T-helper 17 cell (primary cell): ENCODE results near the gene KCTD8. TPM values are rescaled to one million over a fixed set of nuclear protein-coding genes. Genes with fewer than 3 reads are reported as not detected.
"Not testable (repeated sequence)": the region's sequence is repeated elsewhere in the genome, so short reads cannot be mapped to it uniquely, and the experiment has no call there.

Experiments used
- ATAC-seq: fragments of 150-1000 bp; cut with Tn5 transposase; 2 replicates; pipeline ENCODE4 v1.10.0; 2021; ENCODE audit warnings: mild to moderate bottlenecking, moderate library complexity
- DNase-seq, 3 donors: peaks; one replicate each; pipeline versions ENCODE4 v3.0.0 to v3.0.0-alpha.2; 2020 to 2021
- H3K9me3 ChIP-seq: one replicate; pipeline ENCODE4 v1.7.0; 2013; ENCODE audit warnings: low read length, mild to moderate bottlenecking; ENCODE audit not compliant: control insufficient read depth, poor library complexity, severe bottlenecking
- H3K27ac Mint-ChIP-seq: one replicate; pipeline ENCODE4 v1.8.0; 2022; ENCODE audit warnings: mild to moderate bottlenecking, moderate library complexity, mixed read lengths
- H3K27me3 Mint-ChIP-seq: one replicate; pipeline ENCODE4 v1.8.0; 2022; ENCODE audit warnings: mixed read lengths
- H3K36me3 Mint-ChIP-seq: one replicate; pipeline ENCODE4 v1.8.0; 2022; ENCODE audit warnings: low read depth, mixed read lengths
- H3K4me1 Mint-ChIP-seq: one replicate; pipeline ENCODE4 v1.8.0; 2022; ENCODE audit warnings: mild to moderate bottlenecking, mixed read lengths
- H3K4me3 Mint-ChIP-seq: one replicate; pipeline ENCODE4 v1.8.0; 2022; ENCODE audit warnings: mild to moderate bottlenecking, moderate library complexity, mixed read lengths
- total RNA-seq, 4 donors: library from RNA in 2 of 4; stranded (reverse) in 2 of 4; gene quantifications; one replicate each; pipeline ENCODE4 v1.2.3 and lab custom pipeline; 2022 to 2026

Gene KCTD8
- total RNA-seq, 2 donors from 2014 or later, result not detected

GRCh38 chr4:44186096-44186849 is 262.3 kb downstream of the KCTD8 start:
- H3K4me3 Mint-ChIP-seq, result no peak overlapping the region
- no peak overlapping the region for H3K27ac Mint-ChIP-seq
- no peaks in the 10 kb centered on the region for H3K27me3 Mint-ChIP-seq
- H3K4me1 Mint-ChIP-seq, result no peaks in the 10 kb centered on the region
- no peaks in the 10 kb centered on the region for H3K9me3 ChIP-seq
- no peak for ATAC-seq
- H3K36me3 Mint-ChIP-seq, result no peaks in the 10 kb centered on the region
- DNase-seq, result no peak

- not testable (repeated sequence) for H3K27me3 Mint-ChIP-seq, H3K27ac Mint-ChIP-seq, H3K4me3 Mint-ChIP-seq, H3K9me3 ChIP-seq, ATAC-seq, DNase-seq, H3K36me3 Mint-ChIP-seq, H3K4me1 Mint-ChIP-seq
Measured at GRCh38 chr4:44181491-44182349, 266.9 kb downstream of the KCTD8 start.

GRCh38 chr4:44167766-44168165 is 280.8 kb downstream of the KCTD8 start:
- ATAC-seq, H3K27me3 Mint-ChIP-seq, H3K27ac Mint-ChIP-seq, H3K36me3 Mint-ChIP-seq, H3K9me3 ChIP-seq, H3K4me1 Mint-ChIP-seq, DNase-seq, H3K4me3 Mint-ChIP-seq: not testable (repeated sequence)

GRCh38 chr4:44165938-44166337 is 282.7 kb downstream of the KCTD8 start:
- H3K9me3 ChIP-seq, result no peaks in the 10 kb centered on the region
- Mint-ChIP-seq H3K27ac (no peak overlapping the region), H3K27me3 (no peaks in the 10 kb centered on the region), H3K4me1 (no peaks in the 10 kb centered on the region), H3K36me3 (no peaks in the 10 kb centered on the region), H3K4me3 (no peak overlapping the region)
- DNase-seq (no peak), ATAC-seq (no peak)

- H3K36me3 Mint-ChIP-seq, result no peaks in the 10 kb centered on the region
- no peak overlapping the region for H3K27ac Mint-ChIP-seq
- no peaks in the 10 kb centered on the region for H3K27me3 Mint-ChIP-seq
- ATAC-seq (no peak), DNase-seq (no peak)
- H3K9me3 ChIP-seq, result no peaks in the 10 kb centered on the region
- no peak overlapping the region for H3K4me3 Mint-ChIP-seq
- H3K4me1 Mint-ChIP-seq, result no peaks in the 10 kb centered on the region
Measured at GRCh38 chr4:44162538-44163270, 285.9 kb downstream of the KCTD8 start.

- no peaks in the 10 kb centered on the region for H3K9me3 ChIP-seq
- no peaks in the 10 kb centered on the region for H3K4me1 Mint-ChIP-seq
- H3K27me3 Mint-ChIP-seq, result no peaks in the 10 kb centered on the region
- ATAC-seq, result no peak
- no peaks in the 10 kb centered on the region for H3K36me3 Mint-ChIP-seq
- DNase-seq, result no peak
- no peak overlapping the region for H3K4me3 Mint-ChIP-seq
- no peak overlapping the region for H3K27ac Mint-ChIP-seq
Measured at GRCh38 chr4:44161756-44162155, 286.9 kb downstream of the KCTD8 start.

GRCh38 chr4:44160776-44161367 is 287.7 kb downstream of the KCTD8 start:
- Mint-ChIP-seq H3K27ac (no peak overlapping the region), H3K27me3 (no peaks in the 10 kb centered on the region), H3K4me3 (no peak overlapping the region), H3K4me1 (no peaks in the 10 kb centered on the region), H3K36me3 (no peaks in the 10 kb centered on the region)
- DNase-seq, result no peak
- no peaks in the 10 kb centered on the region for H3K9me3 ChIP-seq
- ATAC-seq, result no peak

- Mint-ChIP-seq H3K36me3 (no peaks in the 10 kb centered on the region), H3K4me1 (no peaks in the 10 kb centered on the region), H3K27ac (no peak overlapping the region), H3K4me3 (no peak overlapping the region), H3K27me3 (no peaks in the 10 kb centered on the region)
- DNase-seq, result no peak
- no peaks in the 10 kb centered on the region for H3K9me3 ChIP-seq
- no peak for ATAC-seq
Measured at GRCh38 chr4:44159991-44160390, 288.6 kb downstream of the KCTD8 start.

- H3K36me3 Mint-ChIP-seq, result no peaks in the 10 kb centered on the region
- no peaks in the 10 kb centered on the region for H3K4me1 Mint-ChIP-seq
- no peak for ATAC-seq
- H3K4me3 Mint-ChIP-seq, result no peak overlapping the region
- DNase-seq, result no peak
- H3K27ac Mint-ChIP-seq, result no peak overlapping the region
- H3K9me3 ChIP-seq, result no peaks in the 10 kb centered on the region
- no peaks in the 10 kb centered on the region for H3K27me3 Mint-ChIP-seq
Measured at GRCh38 chr4:44157611-44158277, 290.9 kb downstream of the KCTD8 start.

GRCh38 chr4:44150091-44150576 is 298.5 kb downstream of the KCTD8 start:
- Mint-ChIP-seq H3K4me3 (no peak overlapping the region), H3K36me3 (no peaks in the 10 kb centered on the region), H3K4me1 (no peaks in the 10 kb centered on the region), H3K27me3 (no peaks in the 10 kb centered on the region), H3K27ac (no peak overlapping the region)
- no peak for ATAC-seq
- no peak for DNase-seq
- no peaks in the 10 kb centered on the region for H3K9me3 ChIP-seq

- DNase-seq, result no peak
- no peaks in the 10 kb centered on the region for H3K27me3 Mint-ChIP-seq
- H3K36me3 Mint-ChIP-seq, result no peaks in the 10 kb centered on the region
- no peaks in the 10 kb centered on the region for H3K9me3 ChIP-seq
- H3K4me3 Mint-ChIP-seq, result no peak overlapping the region
- H3K4me1 Mint-ChIP-seq, result no peaks in the 10 kb centered on the region
- ATAC-seq, result no peak
- H3K27ac Mint-ChIP-seq, result no peak overlapping the region
Measured at GRCh38 chr4:44149282-44149681, 299.3 kb downstream of the KCTD8 start.

GRCh38 chr4:44147571-44148075 is 301.0 kb downstream of the KCTD8 start:
- no peaks in the 10 kb centered on the region for H3K9me3 ChIP-seq
- no peaks in the 10 kb centered on the region for H3K36me3 Mint-ChIP-seq
- ATAC-seq (no peak), DNase-seq (no peak)
- H3K27me3 Mint-ChIP-seq, result no peaks in the 10 kb centered on the region
- H3K4me3 Mint-ChIP-seq, result no peak overlapping the region
- H3K4me1 Mint-ChIP-seq, result no peaks in the 10 kb centered on the region
- H3K27ac Mint-ChIP-seq, result no peak overlapping the region
